GM19328 (cell line): Measurements from ENCODE around the gene PPP2R5E.
"Not testable (repeated sequence)": the region's sequence is repeated elsewhere in the genome, so short reads cannot be mapped to it uniquely, and the experiment has no call there.

Source experiments
- ATAC-seq: cut with Tn5 transposase; IDR thresholded peaks from one replicate; pipeline ENCODE4 v1.9.1; 2021; ENCODE audit warnings: mild to moderate bottlenecking, moderate library complexity; ENCODE audit not compliant: unreplicated experiment

Gene PPP2R5E

DNA sequence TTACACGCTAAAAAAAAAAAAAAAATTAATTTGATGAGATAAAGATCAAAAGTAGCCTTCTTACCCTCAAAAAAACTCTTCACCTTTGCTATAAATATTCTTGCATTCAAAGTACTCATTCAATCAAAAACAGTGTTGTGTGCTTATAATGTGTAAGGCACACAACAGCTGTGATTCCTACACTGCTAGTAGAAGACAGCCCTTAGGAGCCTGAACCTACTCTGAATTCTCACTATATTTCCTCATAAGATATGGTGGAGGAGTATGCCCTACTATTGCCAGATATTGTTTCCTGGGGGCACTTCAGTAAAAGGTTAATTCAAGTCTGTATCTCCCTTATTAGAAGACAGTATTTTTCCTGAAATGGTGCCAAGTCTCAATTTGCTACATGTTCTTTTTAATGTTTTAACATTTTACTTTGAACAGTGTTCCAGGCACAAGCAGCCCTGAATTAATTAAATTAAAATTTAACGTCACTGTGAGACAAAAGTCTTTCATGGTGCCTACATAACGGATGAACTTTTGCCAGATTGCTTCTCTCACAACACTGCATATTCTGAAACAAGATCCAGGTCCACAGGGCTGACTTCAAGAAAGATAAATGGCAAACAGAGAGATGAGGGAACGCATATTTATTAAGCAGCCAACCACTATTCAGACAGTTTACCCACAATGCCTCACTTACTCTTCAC is 19.3 kb downstream of the PPP2R5E start:
- no peak for ATAC-seq

DNA sequence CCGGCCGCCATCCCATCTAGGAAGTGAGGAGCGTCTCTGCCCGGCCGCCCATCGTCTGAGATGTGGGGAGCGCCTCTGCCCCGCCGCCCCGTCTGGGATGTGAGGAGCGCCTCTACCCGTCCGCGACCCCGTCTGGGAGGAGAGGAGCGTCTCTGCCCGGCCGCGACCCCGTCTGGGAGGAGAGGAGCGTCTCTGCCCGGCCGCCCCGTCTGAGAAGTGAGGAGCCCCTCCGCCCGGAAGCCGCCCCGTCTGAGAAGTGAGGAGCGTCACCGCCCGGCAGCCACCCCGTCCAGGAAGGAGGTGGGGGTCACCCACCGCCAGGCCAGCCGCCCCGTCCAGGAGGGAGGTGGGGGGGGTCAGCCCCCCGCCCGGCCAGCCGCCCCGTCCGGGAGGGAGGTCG is 20.7 kb downstream of the PPP2R5E start:
- ATAC-seq: not testable (repeated sequence)

DNA sequence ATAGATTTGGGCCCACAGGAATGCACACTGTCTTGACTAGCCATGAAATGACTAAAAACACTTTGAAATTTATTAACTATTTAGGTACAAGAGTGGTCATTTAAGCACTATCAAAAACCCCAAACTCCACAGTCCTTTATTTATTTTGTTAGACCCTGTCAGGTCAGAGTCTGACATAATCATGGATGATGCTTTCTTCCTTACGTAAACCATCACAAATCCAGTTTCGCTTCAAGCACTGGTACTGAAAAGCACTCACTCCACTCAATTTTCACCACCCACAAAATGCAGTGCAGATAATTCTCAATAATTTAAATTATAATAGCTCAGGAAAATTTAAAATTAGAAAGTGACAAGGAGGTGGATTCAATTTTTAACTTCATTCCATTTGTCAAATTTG is 25.8 kb downstream of the PPP2R5E start:
- no peak for ATAC-seq

DNA sequence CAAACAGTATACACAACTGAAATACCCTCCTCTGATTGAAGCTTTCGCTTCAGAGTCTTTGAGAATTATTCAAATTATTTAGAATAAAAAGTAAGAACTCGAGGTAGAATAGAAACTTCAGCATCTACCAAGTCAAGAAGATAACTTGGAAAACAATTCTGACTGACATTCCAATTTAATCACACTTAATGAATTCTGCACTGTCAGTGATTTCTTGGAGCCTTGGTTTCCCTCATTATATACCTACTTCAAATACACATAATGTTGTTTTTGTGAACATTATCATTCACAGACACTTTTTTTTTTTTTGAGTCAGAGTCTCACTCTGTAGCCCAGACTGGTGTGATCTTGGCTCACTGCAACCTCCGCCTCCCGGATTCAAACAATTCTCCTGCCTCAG is 27.9 kb downstream of the PPP2R5E start:
- ATAC-seq: no peak

DNA sequence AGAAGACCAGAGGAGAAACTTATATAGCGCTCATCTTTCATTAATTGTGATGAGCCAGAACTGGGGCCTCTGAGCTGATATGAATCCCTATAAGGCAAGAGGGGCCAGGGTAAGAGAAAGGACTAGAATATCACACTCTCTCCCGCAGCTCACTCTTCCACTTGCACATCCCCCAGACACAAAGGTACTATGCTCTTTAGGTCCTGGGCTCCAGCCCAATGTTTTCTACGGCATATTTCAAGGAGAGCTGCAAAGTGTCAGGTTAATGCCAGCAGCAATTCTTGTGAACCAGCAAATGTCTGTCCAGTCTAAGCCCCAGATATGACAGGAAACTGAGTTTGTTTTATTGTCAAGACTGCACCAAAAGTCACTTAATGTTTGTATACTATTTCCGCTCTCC is 29.4 kb downstream of the PPP2R5E start:
- no peak for ATAC-seq

DNA sequence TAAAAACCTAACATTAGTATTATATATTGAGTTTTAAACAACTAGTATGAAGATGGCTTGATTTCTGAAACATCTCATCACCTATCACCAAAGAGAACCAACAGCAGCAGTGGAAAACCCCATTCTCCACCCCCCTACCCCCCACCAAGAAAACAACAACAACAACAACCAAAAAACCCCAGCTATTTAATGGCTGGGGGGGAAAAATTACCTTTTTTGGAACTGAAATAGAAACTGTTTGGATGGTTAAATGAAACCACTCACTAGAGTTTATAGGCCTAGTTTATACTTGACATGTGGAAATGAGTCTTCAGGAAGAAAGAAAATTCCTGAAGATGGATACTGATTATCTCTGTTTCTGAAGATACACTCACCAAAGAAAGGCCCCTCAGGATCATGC is 30.3 kb downstream of the PPP2R5E start:
- no peak for ATAC-seq

DNA sequence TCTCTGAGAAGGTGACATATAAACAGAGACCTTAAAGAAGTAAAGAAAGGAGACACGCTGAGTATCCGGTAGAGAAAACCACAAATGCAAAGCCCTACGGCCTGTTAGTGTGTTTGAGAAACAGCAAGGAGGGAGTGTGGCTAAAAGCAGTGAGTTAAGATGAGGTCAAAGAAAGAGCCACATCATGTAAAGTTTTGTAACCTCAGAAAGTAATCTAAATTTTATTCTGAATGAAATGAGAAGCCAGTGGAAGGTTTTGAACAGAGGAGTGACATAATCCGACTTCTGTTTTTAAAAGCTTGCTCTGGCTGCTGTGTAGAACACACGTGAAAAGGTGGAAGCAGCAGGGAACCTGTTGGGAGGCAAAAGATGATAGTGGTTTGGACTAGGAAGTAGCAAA is 32.6 kb downstream of the PPP2R5E start:
- peak; percentile 66 for ATAC-seq

DNA sequence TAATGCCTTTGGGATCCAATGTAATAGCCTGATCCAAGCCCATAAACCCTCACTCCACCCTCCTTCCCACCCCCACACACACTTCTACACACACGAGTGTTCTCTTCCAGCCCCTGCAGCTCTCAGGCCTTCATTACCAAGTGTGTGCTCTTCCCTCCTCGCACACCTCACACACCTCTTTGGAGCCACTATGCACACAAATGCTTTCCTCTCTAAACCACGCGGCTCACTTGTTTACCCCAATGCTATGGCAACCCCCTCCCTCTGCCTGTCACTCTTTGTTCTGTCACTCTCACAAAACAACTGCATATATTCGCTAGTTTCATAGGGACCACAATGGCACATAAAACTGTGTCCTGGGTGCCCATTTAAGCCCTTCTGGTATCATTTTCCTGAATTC is 35.1 kb downstream of the PPP2R5E start:
- ATAC-seq: no peak

DNA sequence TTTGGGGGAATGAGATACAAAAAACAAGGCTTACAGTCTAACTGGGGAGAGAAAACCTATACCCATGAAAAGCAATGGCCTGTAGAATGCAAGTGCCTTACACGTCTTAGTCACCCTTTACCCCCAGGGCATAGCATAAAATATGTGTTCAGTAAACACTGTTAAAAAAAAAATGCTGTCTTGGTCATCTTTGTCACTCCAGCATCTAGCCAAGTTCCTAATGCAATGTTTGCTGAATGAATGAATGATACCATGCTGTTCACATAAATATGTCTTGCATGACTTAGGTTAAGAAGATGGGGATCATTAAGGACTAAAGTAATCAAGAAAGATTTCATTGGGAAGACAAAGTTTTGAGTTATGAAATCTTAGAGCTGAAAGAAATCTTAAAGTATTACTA is 38.5 kb downstream of the PPP2R5E start:
- no peak for ATAC-seq

DNA sequence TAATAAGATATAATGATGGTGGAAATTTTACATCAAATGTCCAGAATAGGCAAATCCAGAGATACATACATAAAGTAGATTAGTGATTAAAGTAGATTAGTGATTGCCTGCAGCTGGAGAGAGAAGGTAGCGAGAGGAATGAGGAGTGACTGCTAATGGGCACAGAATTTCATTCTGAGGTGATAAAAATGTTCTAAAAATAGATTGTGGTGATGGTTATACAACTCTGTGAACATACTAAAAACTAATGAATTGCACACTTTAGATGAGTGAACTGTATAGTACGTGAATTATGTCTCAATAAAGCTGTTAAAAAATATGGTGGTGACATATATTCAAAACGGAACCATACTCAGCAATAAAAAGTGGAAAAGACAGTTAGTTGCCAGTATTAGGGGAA is 41.7 kb downstream of the PPP2R5E start:
- ATAC-seq: no peak

DNA sequence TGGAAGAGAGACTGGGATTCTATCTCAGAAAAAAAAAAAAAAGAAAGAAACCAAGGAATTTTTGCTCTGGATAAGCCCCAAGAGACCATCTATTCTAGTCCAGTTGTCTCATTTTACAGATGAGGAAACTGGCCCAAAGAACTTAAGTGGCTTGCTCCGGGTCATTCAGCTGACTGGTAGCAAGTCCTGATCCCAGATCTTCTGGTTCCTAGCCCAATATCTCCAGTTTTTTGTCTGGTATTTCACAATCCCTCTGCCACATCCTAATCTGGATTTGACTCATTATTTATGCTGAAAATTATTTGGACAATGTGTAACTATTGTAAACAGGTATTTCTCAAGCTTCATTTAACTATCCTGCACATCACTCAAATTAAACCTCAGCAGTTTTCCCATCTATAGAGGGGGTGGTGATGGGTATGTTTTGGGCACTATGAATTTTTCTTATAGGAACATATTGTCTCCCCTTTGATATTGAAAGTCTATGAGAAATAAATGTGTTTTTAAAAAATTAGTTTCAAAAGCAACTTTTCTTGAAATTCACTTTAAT is 43.4 kb downstream of the PPP2R5E start:
- no peak for ATAC-seq

DNA sequence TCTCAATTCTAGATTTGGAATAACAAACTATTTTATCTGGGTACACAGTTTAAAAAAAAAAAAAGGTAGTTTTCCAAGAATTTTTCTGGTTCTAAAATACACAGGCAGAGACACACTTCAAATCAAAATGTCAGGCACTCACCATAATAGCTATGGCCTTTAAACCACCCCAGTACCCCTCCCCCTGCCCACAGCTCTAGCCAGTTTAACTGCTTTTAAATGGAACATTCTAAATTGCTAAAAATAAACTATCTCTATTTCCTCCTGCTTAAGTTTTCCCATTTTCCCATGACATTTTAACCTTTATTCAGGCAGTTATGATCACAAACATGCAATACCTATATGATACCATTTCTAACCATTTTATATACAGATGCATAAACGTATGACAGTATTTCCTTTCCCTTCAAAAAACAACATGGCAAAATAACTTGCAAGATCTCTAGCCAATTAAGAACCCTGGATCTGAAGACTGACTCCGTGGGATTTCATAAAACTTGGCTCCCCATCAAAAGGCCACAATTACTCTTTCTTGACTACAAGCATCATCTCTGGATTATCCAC is 46.3 kb downstream of the PPP2R5E start:
- ATAC-seq: no peak

DNA sequence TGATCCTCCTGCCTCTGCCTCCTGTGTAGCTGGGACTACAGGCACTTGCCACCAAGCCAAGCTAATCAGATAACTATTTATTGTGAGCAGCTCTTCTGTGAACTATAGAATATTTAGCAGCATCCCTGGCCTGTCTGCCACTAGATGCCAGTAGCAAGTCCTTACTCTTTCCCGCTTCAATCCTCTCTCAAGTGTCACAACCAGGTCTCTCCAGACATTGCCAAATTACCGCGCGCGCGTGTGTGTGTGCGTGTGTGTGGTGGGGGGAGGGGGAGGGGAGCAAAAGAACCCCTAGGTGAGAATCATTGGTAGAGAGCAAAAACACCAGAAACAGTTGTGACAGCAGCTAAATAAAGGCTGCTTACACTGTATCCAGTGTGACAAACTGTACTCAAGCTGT is 49.9 kb downstream of the PPP2R5E start:
- ATAC-seq: no peak

DNA sequence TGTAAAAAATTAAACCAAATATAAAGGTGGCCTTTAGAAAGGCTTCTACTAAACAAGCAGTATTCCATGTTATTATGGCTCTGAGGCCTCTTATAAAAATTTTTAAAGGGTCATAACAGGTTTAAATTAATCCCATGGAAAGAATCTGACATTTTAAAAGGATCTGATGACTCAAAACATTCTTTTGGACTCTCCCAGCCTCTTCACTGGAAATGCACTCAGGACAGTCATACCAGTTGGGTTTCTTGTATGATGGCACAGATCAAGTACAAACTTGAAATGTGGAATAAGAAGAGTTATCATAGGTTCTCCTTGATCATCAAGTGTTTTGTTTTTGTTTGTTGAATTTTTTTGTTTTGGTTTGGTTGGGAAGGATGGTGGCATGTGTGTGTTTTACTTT is 50.8 kb downstream of the PPP2R5E start:
- no peak for ATAC-seq

DNA sequence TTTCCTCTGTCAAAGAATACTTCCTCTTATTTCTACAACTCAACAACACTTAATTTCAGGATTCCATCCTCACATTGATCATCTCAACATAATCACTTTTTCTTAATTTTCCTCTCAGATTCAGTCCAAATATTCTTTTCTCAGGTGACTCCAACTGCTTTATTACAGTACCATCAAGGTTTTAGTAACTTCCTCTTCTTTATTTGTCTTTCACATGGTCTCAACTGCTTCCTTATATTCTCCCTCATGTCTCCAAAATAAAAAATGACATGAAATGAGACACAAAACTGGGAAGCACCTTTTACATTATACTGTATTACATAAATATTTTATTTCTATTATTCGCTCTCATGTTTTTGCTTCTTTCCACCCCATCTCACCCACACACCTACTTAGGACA is 55.5 kb downstream of the PPP2R5E start:
- no peak for ATAC-seq

DNA sequence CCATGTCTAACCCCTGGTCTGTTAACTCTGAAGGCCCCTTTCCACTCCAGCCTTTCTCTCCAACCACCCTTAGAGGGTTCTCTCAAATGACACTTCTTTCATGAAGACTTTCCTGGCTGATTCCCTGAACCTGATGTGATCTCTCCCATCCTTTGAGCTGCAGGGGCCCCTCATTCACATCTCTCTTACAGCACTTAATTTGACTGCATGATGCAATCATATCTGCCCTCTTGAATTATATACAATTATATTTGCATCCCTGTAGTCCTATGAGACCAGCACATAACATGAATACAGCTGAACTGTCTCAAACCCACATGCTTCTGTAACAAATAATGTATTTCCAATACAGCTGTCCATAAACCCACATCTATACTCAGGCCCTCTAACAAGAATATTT is 56.4 kb downstream of the PPP2R5E start:
- ATAC-seq: no peak

DNA sequence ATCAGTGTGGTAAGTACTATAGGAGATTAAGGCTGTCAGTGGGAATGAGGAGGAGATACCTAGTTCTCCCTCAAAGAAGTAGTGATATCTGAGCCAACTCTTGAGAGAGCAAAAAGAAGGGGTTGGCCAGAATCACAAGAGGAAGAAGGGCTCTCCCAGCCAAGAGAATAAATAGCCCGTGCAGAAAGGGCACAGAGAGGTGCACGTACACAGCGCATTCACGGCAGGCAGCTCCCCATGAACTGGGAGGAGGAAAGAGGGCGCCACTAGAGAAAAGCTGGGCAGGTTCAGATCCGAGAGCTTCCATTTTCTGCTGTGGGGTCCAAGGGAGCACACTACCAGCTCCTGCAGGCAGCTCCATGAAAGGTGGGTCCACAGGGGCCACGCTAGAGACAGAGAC is 59.9 kb downstream of the PPP2R5E start:
- no peak for ATAC-seq

DNA sequence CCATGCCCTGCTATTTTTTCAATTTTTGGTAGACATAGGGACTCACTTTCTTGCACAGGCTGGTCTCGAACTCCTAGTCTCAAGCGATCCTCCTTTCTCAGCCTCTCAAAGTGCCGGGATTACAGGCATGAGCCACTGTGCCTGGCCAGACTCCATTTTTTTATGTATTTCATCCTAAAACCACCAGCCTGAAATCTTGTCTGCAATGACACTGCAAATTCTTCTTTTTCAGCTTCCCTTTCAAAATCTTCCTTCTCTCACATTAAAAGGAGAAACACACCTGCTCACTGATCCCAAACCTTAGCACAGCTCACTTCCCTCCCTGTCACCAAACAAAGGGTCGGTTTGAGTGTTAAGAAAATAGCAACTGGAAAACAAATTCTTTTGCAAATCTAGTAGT is 62.6 kb downstream of the PPP2R5E start:
- no peak for ATAC-seq

DNA sequence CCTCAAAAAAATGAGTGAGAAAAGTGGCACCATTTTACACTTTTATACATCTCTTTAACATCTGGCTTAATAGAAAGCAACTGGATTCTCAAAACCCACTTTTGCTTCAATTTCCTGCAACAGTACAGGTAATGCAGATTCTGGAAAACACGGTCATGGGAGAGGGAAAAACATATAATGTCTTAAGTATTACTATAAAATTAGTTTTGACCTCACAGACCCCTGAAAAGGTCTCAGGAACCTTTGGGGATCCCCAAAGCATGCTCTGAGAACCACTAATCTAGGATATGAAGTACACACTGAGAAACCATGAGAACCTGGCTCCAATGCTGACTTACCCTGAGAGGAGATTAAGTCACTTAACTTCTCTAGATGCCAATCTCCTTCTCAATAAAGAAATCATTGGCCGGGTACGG is 64.7 kb downstream of the PPP2R5E start:
- ATAC-seq: peak; percentile 45

DNA sequence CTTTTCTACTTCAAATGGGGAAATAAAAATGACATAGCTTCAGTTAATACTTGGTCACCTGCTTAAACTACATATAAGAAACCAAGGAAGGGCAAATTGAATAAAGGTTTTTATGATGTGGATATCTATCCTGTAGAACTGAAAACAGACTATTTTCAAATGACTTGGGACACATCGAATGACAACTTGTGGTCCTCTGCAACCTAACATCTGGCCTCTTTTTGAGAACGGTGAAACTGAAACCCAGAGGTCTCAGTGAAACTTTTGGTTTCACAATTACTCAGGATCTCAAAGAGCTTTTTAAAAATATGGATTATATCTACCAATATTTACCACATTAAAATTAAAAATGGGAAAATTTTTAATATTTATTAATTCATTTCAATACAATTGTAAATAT is 65.2 kb downstream of the PPP2R5E start:
- peak; percentile 76 for ATAC-seq

DNA sequence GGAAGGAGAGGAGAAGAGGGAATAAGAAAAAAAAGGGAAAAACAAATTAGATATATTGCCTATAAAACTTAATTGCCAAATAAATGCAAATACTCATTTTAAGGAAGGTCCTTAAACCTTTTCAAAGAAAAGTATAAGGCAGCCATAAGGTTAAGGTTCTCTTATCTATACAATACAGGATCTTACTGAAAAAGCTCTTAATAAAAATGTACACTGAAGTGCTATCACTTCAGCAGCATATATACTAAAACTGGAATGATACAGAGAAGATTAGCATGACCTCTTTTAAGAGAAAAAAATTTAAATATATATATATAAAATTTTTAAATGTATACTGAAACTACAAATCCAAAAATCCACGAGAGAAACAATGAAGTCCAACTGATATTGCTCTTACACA is 65.6 kb downstream of the PPP2R5E start:
- ATAC-seq: no peak

DNA sequence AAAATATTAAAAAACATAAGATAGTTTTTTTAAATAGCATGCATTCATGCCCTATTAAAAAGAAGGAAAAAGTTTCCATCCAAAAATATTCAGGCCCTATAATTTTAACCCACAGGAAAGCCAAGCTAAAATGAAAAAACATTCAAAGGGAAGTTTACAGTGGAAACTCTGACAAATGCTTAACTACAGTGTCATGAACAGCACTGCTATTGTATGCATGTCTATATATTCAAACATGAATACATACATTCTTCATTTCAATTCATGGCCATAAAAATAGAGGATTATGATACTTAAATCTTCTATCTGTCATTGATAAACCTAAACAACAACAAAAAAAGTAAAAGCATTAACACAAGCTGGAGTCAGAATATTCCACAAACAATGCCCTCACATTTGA is 67.4 kb downstream of the PPP2R5E start:
- ATAC-seq: no peak

DNA sequence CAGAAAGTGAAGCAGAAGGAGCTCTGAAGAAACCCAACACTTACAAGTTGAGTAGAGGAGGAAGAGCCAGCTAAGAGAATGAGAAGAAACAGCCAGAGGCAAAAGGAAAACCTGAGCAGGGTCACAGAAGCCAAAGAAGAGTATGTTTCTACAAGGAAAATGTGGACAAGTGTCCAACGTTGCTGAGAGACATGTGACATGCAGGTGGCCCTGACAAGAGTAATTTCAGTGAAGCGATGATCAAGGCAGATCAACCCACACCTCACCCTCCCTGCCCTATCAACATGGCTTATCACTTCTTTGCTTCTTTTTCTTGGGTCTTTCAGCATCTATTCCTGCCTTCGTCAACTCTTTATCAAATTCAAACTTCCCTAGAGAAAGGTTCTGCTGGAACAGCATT is 68.3 kb downstream of the PPP2R5E start:
- no peak for ATAC-seq
